NCI-H460 (cell line): ENCODE data around the gene UVSSA. TPM values are rescaled to one million over a fixed set of nuclear protein-coding genes. Genes with fewer than 3 reads are reported as not detected.
"Not testable (repeated sequence)": the region's sequence is repeated elsewhere in the genome, so short reads cannot be mapped to it uniquely, and the experiment has no call there.

Source experiments
- DNase-seq: peaks from one replicate; pipeline ENCODE4 v3.0.0-alpha.2; 2016; ENCODE audit warnings: low read depth; ENCODE audit errors: extremely low read depth
- total RNA-seq: library from RNA; depleted of rRNA; stranded (reverse); fragments of >200 nt; shearing (Covaris generic); gene quantifications from 2 replicates; pipeline ENCODE4 v1.2.3, GENCODE V29; 2014

UVSSA gene
- total RNA-seq, 1 experiment from 2014 or later = 7.7 TPM

DNA sequence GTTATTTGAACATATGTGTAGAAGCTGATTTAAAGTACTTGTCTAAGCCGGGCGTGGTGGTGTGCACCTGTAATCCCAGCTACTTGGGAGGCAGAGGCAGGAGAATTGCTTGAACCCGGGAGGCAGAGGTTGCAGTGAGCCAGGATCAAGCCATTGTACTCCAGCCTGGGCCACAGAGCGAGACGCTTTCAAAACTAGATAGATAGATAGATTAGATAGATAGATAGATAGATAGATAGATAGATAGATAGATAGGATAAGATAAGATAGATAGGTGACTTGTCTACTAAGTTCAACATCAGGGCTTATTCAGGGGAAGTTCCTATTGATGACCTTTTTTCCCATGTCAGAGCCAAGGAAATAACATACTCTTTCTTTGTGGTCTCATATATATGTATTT lies 46.4 kb downstream of the UVSSA start:
- DNase-seq = not testable (repeated sequence)

DNA sequence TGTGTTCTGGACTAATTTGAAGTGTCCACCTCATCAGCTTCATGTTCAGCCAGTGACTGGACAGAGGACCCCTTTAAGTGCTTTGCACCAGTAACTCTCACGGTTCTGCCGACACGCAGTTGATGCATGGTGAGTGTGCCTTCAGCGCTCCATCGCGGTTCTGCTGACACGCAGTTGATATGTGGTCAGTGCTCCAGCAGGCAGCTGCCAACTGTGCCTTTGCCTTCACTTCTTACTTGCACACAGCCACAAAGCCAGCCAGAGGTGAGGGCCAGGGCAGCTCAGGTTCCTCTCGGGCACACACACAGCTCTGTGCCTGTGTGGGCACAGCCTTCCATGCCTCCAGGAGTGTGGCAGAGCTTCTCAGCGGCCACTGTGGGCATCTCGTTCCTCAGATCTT lies 46.9 kb downstream of the UVSSA start:
- no peak for DNase-seq

DNA sequence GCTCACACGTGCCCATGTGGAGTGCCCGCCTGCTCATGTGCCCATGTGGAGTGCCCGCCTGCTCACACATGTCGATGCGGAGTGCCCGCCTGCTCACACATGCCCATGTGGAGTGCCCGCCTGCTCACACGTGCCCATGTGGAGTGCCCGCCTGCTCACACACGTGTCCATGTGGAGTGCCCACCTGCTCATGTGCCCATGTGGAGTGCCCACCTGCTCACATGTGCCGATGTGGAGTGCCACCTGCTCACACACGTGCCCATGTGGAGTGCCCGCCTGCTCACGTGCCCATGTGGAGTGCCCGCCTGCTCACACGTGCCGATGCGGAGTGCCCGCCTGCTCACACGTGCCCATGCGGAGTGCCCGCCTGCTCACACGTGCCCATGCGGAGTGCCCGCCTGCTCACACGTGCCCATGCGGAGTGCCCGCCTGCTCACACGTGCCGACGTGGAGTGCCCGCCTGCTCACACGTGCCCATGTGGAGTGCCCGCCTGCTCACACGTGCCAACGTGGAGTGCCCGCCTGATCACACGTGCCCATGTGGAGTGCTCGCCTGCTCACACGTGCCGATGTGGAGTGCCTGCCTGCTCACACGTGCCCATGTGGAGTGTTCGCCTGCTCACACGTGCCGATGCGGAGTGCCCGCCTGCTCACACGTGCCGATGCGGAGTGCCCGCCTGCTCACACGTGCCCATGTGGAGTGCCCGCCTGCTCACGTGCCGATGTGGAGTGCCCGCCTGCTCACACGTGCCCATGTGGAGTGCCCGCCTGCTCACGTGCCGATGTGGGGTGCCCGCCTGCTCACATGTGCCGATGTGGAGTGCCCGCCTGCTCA lies 47.8 kb downstream of the UVSSA start:
- not testable (repeated sequence) for DNase-seq

DNA sequence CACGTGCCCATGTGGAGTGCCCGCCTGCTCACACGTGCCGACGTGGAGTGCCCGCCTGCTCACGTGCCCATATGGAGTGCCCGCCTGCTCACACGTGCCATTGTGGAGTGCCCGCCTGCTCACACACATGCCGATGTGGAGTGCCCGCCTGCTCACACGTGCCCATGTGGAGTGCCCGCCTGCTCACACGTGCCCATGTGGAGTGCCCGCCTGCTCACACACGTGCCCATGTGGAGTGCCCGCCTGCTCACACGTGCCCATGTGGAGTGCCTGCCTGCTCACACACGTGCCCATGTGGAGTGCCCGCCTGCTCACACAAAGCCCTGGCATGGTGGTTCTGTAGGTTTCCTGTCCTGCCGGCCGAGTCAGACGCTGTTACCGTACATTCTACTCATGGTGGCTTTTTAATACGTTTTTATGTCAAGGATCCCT lies 48.4 kb downstream of the UVSSA start:
- not testable (repeated sequence) for DNase-seq

DNA sequence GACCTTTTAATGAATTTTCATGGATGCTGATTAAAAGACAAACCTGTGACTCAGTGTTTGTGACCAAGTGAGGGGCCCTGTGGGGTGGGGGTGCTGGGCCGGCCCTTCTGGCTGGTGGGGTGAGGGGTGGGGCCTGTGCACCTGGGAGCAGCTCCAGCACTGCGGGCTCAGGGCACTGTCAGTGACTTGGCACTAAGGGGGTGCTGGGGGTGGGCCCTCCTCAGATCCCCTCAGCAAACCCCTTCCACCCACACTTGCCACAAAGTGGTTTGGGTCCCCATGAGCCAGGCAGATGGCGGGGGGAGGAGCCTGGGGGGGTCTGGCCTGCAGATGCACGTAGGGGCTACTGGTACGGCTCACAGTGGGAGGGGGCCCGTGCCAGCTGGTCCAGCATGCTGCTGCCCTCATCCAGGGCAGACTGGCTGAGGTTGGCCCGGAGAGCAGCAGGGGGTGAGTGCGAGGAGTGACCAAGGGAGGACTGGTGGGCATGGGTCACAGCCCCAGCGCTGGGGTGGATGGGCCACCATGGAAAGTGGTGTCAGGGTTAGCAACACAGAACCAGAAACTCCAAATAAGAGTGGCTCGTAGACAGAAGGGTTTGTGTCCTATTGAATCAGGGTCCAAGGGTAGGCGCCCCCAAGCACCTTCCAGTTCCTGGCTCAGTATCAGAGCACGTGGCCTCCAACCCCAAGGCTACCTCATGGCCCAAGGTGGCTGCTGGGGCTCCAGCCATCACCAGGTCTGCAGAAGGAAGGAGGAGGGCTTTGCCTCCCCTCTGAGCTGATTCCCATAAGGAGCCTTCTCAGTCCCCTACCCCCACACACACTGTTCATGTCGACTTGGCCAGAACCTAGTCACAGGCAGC lies 49.2 kb downstream of the UVSSA start:
- DNase-seq = no peak

DNA sequence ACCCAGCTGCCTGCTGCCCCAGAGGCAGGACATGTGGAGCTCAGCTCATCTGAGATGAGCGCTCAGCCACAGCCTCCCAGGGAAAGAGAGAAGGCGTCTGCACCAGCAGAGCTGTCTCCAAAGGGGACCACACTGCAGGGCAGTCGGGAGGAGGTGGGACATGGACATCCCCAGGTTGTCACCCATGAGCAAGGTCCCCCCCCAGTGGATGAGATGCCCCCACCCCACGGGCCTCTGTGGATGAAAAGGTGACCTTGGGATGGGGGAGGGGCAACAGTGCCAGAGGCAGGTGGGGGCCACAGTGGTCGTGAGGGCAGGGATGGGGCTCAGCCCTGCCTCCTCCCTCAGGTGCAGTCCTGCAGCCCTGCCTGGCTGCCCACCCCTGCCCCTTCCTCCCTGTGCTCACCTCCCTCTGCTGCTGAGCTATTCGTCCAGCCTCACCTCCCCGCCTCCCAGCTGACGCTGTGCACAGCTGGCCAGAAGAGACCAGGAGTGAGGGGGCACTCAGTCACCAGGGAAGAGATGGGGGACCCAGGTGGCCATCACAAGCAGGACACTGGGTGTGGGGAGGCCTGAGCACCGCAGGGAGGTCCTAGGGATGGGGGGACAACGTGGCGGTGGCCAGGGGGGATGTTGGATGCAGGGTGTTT lies 49.9 kb downstream of the UVSSA start:
- no peak for DNase-seq

DNA sequence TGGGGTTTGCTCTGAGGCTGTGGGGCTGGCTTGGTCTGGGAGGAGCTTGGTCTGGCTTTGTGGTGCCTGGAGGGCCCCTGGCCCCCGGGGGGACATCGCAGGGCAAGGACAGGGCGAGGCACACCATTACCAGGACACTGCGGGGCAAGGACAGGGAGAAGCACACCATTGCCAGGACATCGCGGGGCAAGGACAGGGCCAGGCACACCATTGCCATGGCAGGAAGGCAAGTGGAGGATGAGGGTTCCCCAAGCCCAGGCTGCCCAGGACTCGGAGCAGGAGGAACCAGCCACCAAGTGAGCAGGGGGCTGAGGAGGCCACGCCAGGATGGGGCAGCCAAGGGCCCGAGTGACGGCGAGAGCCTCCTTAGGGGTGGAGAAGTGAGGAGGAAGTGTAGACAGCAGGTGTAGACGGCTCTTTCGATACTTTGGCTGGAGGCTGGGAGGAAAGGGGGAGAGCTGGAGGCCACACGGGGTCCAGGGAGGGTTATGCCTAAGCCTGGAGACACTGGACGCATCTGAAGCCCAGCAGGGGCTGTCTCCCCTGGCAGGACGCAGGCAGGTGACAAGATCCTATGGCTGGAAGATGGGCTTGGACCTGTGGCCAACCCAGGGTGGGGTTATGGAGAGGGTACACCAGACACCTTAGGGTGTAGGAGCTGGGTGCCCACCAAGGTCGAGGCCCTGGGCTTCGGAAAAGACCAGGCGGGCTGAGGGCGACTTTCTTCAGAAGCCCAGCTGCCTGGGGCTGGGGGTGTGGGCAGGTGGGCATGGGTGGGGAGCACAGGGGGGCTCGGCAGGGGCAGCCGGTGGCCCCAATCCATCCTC lies 51.9 kb downstream of the UVSSA start:
- DNase-seq = no peak

DNA sequence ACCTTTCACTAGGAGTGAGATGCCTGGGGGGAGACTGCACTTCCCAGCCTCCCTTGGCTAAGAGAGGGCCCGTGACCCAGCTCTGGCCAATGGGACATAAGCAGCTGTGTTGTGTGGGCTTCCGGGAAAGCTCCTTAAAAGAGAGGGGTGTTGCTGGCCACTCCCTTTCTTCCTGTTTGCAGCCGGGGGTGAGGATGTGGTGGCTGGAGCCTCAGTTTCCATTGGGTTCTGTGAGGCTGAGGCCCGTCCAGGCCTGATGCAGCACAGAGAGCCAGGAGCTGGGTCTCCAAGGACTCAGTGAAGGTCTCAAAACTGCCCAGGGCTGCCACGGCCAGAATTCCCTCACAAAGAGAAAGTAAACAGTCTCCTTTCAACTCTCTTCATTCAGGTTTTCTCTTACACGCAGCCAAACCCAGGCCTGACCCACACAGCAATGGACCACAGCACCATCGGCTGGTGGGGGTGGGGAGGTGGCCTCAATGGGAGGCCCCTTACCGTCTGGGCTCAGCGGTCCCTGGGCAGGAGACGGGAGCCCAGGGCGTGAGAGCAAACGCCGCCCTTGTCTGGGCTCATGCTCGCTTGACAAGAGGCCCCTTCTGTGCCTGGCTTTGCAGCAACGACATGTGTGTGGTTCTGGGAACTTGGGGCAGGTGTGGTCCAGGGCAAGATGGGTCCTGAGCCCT lies 52.6 kb downstream of the UVSSA start:
- DNase-seq = no peak

DNA sequence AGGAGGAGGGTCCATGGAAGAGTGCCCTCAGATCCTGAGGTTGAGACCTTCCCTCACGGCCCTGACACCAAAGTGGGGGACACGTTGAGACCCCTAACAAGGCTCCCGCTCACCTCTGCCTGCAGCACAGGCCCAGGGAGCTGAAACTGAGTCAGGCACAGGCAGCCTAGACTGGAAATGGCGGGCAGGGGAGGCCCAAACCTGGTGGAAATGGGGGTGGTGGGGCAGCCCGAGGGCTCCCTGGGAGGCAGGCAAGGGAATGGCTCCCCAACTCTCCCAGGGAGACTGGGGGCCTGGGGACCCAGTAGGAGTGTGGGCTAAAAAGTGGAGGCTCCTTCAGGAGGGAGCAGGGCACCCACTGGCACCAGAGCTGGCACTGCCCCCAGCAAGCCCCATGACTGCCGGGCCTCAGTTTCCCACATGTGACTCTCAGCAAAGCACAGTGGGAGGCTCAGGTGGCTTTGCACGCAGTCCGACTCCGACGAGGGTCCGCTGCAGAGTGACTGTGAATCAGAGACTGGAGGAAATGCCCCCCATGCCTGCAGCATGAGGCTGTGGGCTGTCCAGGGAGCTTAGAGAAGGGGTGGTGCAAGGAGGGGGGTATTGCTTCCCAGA lies 53.3 kb downstream of the UVSSA start:
- no peak for DNase-seq

DNA sequence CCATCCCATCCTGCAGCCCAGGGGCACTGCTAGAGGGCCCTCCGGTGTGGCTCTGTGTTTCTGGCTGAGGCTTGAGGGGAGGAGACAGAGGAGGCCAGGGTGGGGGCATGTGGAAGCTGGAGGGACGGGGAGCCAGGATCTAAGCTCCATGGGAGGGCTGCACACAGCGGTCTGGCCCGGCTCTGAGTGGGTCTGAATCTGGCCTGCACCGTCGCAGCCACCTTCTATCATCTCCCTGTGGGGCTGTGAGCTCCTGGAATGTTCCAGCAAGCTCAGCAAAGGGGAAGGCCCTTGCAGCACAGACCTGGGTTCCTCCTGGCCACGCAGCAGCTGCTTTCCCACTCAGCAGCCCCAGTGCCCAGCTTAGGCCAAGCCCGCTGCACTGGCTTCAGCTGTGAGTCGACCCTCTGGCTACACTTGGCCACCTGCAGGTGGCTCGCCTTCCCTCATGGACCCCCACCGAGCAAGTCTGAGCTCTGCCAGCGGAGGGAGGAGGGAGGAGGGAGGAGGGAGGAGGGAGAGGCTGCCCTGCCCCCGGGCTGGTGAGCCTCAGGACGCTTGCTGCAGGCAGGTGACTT lies 53.9 kb downstream of the UVSSA start:
- DNase-seq = no peak

DNA sequence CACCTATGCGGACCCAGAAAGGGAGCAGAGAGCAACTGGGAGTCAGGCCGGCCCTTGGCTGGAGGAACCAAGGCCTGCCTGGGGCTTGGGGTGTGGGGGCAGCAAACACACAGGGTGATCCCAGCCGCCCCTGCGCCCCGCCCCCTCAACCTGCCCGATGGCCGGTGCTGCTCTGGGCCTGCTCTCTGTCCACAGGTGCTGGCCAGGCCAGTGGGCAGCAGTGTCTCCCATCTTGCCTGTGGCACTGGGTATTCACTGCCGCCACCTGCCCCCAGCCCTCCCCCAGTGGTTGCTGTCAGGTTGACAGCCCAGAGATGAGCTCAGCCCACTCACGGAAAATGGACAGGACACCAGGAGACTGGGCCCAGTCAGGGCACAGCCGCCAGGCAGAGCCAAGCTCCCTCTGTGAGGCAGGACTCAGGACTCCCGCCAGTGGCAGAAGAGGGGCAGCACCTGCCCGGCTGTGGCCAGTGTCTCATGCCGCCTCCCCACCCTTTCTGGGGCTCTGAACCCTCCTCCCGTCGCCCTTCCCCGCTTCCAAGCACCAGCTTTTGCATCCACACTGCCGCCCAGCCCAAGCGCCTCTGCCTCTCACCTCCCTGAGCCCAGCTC lies 54.5 kb downstream of the UVSSA start:
- DNase-seq = no peak

DNA sequence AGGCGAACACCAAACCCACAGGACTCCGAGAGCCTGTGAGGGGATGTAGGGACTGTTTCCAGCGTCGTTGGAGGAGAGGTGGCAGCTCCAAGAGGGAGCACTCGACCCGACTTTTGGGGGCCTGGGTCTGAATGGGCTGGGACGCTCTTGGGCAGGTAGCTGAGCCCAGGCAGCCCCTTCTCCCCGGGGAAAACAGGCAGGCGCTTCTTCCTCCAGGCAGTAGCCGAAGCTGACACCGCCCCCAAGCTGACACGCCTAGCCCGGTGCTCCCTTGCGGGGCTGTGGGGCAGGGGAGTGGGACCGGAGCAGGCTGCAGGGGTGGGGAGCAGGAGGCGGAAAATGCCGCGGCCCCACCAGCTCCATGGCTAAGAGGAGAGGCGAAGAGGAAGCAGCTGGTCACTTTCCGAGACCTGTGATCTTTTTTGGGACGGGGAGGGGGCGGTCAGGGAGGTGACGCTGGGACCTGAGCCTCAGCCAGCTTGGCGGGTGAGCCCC lies 55.1 kb downstream of the UVSSA start:
- DNase-seq = no peak

DNA sequence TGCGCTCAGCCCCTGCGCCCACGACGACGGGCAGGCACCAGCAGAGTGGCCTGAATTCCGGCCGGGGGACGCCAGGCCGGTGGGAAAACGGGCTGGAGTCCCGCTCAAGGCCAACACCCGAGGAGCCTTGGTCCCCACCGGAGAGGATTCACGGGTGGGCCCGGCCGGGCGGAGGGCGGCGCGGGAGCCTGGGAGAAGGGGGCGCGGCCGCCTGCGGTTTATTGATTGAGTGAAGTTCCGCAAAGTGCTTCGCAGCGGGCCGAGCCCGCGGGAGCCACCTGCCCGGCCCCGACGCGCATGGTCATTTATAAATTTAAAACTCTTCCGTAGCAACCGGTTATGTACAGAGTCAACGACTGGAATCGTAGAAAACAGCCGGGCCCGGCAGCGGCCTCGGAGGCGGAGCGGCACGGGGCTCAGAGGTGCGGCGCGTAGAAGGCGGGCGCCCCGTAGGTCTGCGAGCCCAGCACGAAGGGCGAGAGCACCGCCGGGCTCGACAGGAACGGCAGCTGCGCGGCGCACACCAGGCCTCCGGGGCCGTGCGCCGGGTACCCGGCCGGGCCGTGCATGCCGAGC lies 55.6 kb downstream of the UVSSA start:
- no peak for DNase-seq

DNA sequence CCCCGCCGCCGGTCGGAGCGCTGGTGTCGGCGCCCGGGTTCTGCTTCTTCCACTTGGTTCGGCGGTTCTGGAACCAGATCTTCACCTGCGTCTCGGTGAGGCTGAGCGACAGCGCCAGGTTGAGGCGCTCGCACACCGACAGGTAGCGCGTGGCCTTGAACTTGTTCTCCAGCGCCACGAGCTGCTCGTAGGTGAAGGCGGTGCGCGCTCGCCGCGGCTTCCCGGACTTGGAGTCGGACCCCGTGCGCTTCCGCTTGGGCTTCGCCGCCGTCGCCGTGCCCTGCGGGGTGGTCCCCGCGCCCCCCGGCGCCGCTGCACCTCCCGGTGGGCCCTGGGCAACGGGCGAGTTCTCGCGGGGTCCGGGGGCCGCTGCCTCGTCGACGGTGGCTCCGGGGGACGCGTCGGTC lies 56.2 kb downstream of the UVSSA start:
- DNase-seq = no peak

DNA sequence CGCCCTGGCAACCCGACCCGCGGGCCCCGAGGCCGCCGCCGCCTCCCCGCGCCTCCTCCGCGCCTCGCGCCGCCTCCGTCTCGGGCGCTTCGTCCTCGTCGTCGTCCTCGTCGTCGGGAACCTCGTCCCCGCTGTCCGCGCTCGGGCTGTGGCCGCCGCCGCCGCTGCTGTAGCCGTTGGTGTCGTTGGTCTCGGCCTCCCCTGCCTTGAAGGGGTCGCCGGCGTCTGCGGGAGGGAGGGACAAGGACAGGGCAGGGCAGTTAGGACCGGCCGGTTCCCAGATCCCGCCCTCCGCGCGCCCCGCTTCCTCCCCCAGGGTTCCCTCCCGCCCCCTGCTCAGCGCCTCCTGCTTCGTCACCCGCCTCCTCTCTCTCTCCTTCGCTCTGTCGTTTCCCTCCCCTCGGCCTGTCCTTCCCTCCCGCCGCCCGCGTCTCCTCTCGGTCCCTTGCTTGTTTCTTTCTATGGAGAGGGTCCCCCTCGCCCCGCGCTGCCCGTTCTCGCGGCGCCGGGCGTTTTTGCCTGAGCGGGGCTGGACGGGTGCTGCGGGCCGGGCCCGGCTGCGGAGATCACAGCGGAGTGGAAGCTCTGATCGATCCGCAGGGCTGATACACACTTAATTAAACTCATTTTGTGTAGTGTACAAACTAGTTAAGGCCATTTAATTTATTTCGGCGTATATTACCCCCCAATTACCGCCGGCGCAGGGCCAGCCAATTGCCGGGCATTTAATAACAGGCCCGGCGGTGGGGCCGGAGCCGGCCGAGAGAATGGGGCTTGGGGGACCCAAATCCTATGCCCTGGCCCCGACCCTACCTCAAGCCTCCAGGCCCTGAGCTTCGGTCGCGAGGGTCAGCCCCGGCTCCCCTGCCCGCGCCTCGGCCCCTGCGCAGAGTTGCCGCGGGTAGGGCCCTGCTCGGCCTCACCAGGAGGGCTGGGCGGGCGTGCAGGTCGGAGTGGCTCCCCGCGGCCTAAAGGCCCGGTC lies 56.9 kb downstream of the UVSSA start:
- DNase-seq = no peak

DNA sequence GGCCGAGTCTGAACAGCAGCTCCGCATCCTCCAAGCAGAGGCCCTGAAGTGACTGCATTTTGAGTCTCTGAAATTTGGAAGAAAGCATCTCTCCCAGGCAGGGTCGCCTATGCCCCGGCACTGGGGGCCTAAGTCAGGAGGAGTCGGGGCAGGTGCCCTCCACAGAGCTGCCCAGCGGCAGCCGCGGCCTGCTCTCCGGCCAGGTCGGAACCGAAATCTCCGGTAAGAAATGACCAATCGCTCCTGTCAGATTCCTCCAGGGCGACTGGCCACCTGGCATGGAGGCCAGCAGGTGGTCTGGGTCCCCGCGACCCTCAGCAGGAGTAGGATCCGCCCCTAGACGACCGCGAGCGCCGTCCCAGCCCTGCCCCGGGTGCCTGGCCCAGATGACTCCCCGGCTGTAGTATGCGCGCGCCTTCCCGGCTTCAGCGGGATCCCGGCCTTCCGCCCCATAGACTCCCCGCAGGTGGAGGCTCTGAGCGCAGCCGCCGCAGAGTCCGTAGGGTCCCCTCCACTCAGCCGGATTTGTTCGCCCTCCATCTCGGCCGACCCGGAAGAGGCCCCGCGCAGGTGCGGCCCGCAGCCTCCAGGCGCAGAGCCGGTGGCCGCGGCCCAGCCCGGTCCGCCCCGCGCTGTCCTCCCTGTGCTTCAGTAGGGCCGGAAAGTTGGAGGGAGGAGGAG lies 57.7 kb downstream of the UVSSA start:
- no peak for DNase-seq
